GM12878 (cell line): ENCODE results near the gene RIMS1. TPM values are rescaled to one million over a fixed set of nuclear protein-coding genes. Genes with fewer than 3 reads are reported as not detected.

ENCODE experiments used
- ATAC-seq: fragments of 200-7000 bp; cut with Tn5 transposase; 3 replicates; pipeline ENCODE4 v1.9.1; 2020; ENCODE audit warnings: mild to moderate bottlenecking, moderate library complexity
- BruUV-seq: library from RNA; stranded (reverse); fragments of 400-500 nt; replicated peaks from 2 replicates; lab custom pipeline; 2021; lab: Mats Ljungman, UMichigan
- CTCF ChIA-PET: fragments of 300-600 bp; sonication (Branson Sonifier 250); formaldehyde crosslinking; extraction: SDS; loops from one replicate; lab custom pipeline; 2021; ENCODE audit warnings: inconsistent platforms; lab: Yijun Ruan, JAX
- POLR2A ChIA-PET: fragments of 350-600 bp; formaldehyde crosslinking; extraction: SDS; loops from one replicate; lab custom pipeline; 2021; ENCODE audit warnings: inconsistent platforms; lab: Charles Lee
- RAD21 ChIA-PET: fragments of 300-600 bp; sonication (Branson Sonifier 250); formaldehyde crosslinking; loops from one replicate; lab custom pipeline; 2023; ENCODE audit warnings: antibody characterized with exemption; ENCODE audit not compliant: unreplicated experiment; lab: Charles Lee
- SMC1A ChIA-PET: fragments of 300-600 bp; sonication (Branson Sonifier 250); formaldehyde crosslinking; loops from one replicate; lab custom pipeline; 2023; ENCODE audit not compliant: unreplicated experiment, uncharacterized antibody; lab: Charles Lee
- DNase-seq: peaks from one replicate; pipeline ENCODE4 v3.0.0-alpha.2; 2011; ENCODE audit warnings: low read depth, low spot score
- FAIRE-seq: peaks from 3 replicates; lab custom pipeline; 2011; peaks lifted over from hg19 to GRCh38; lab: Jason Lieb, UNC
- H2AFZ ChIP-seq: 2 replicates; pipeline ENCODE4 v1.6.0; 2011; ENCODE audit warnings: low read depth, low read length, control low read depth; ENCODE audit not compliant: control insufficient read depth
- H3K27ac ChIP-seq: 2 replicates; pipeline ENCODE4 v1.5.1; 2011; ENCODE audit warnings: control low read depth; ENCODE audit not compliant: control insufficient read depth, insufficient read depth
- H3K27me3 ChIP-seq, 2 experiments: replicated peaks in 1 of 2; 2 replicates each; pipeline versions ENCODE4 v1.6.0 to v1.6.1; 2011; ENCODE audit warnings: low read length in 1 of 2; ENCODE audit not compliant: control insufficient read depth in 2 of 2, insufficient read depth in 2 of 2
- H3K36me3 ChIP-seq, 2 experiments: 2 replicates each; pipeline ENCODE4 v1.5.1; 2011; ENCODE audit warnings: low read length in 1 of 2; ENCODE audit not compliant: control insufficient read depth in 2 of 2, insufficient read depth in 2 of 2
- H3K4me1 ChIP-seq: 2 replicates; pipeline ENCODE4 v1.6.1; 2011; ENCODE audit warnings: mild to moderate bottlenecking, low read length, moderate library complexity, mixed read lengths; ENCODE audit not compliant: control insufficient read depth, insufficient read depth
- H3K4me2 ChIP-seq: 2 replicates; pipeline ENCODE4 v1.6.0; 2011; ENCODE audit warnings: control low read depth; ENCODE audit not compliant: control insufficient read depth, insufficient read depth
- H3K4me3 ChIP-seq: fragments of 200-600 bp; sonication (generic); 2 replicates; pipeline ENCODE4 v1.5.1; 2016
- H3K79me2 ChIP-seq: 2 replicates; pipeline ENCODE4 v1.6.0; 2011; ENCODE audit warnings: low read length; ENCODE audit not compliant: control insufficient read depth, insufficient read depth
- H3K9ac ChIP-seq: 2 replicates; pipeline ENCODE4 v1.8.0; 2011; ENCODE audit warnings: low read length, control low read depth, mixed read lengths; ENCODE audit not compliant: control insufficient read depth, insufficient read depth
- H3K9me3 ChIP-seq: replicated peaks from 3 replicates; pipeline ENCODE4 v1.5.1; 2011; ENCODE audit warnings: mild to moderate bottlenecking, low read length; ENCODE audit not compliant: control insufficient read depth, insufficient read depth
- H4K20me1 ChIP-seq: 2 replicates; pipeline ENCODE4 v1.6.0; 2011; ENCODE audit not compliant: control insufficient read depth, insufficient read depth
- BHLHE40 ChIP-seq, 2 experiments: fragments of 450-650 bp in 1 of 2; IDR thresholded peaks; 2 replicates each; pipeline ENCODE4 v1.6.1; 2011 to 2017; ENCODE audit warnings: low read depth in 2 of 2, borderline replicate concordance in 1 of 2, improper control_type of control experiment in 1 of 2, low read length in 1 of 2, mild to moderate bottlenecking in 1 of 2
- MYC ChIP-seq: IDR thresholded peaks from 2 replicates; pipeline ENCODE4 v1.6.1; 2011; ENCODE audit warnings: mild to moderate bottlenecking, low read length, moderate library complexity, inconsistent platforms; ENCODE audit not compliant: insufficient read depth, insufficient replicate concordance, insufficient read length, severe bottlenecking
- NRF1 ChIP-seq: conservative IDR thresholded peaks from 2 replicates; pipeline ENCODE4 v1.6.1; 2011; ENCODE audit warnings: mild to moderate bottlenecking, low read depth, low read length, improper control_type of control experiment
- SP1 ChIP-seq: IDR thresholded peaks from one replicate; pipeline ENCODE4 v1.6.1; 2011; ENCODE audit warnings: low read depth, low read length
- SUZ12 ChIP-seq: fragments of 200-600 bp; sonication (generic); IDR thresholded peaks from one replicate; pipeline ENCODE4 v1.6.1; 2018; ENCODE audit warnings: antibody characterized with exemption, mild to moderate bottlenecking; ENCODE audit not compliant: unreplicated experiment
- TCF3 ChIP-seq: IDR thresholded peaks from 2 replicates; pipeline ENCODE4 v1.6.1; 2012; ENCODE audit warnings: low read depth, mild to moderate bottlenecking, low read length, borderline replicate concordance; ENCODE audit not compliant: insufficient read depth
- ZNF384 ChIP-seq: IDR thresholded peaks from 2 replicates; pipeline ENCODE4 v1.6.1; 2012; ENCODE audit warnings: low read depth, mild to moderate bottlenecking, low read length, improper control_type of control experiment, borderline replicate concordance
- WGBS: methylation state at CpG from one replicate; pipeline ENCODE4 v1.1.6; 2016; ENCODE audit warnings: low lambda C conversion rate; ENCODE audit not compliant: insufficient replicate concordance, insufficient coverage; ENCODE audit errors: missing lambda C conversion rate; 5-methylcytosine and 5-hydroxymethylcytosine counted together
- in situ Hi-C: fragments of 300-500 bp; cut with MboI; formaldehyde crosslinking; loops from 9 replicates; pipeline ENCODE4 v1.14.3; 2018; ENCODE audit warnings: mixed read lengths
- intact Hi-C: fragments of 100-400 bp; cut with micrococcal nuclease; formaldehyde crosslinking; loops from one replicate; pipeline ENCODE4 v1.14.2; 2022; ENCODE audit not compliant: unreplicated experiment
- polyA plus RNA-seq, 11 experiments: library from polyadenylated mRNA; depleted of rRNA in 4 of 11; unstranded in 6 of 11; stranded (reverse) in 5 of 11; fragments of >200 nt; fragmentation: Nextera tagmentation in 4 of 11; fragmentation: Illumina TruSeq in 1 of 11; extraction: Ambion mirVana in 4 of 11; extraction: Trizol in 1 of 11; gene quantifications; 1 replicate in 1 of 11; 2 replicates in 10 of 11; pipeline versions ENCODE4 v1.2.1 to v1.2.3, GENCODE V29; 2011 to 2016; ENCODE audit warnings: inconsistent platforms in 2 of 11, missing spikeins in 2 of 11, low read depth in 1 of 11
- total RNA-seq, 4 experiments: library from RNA; depleted of rRNA in 3 of 4; stranded (reverse); fragments of >200 nt in 3 of 4; fragmentation: Illumina TruSeq in 1 of 4; extraction: Trizol in 1 of 4; gene quantifications; 2 replicates each; pipeline versions ENCODE4 v1.2.1 to v1.2.3, GENCODE V29; 2013 to 2021

Gene RIMS1
- total and polyA plus RNA-seq, 10 of the 15 experiments (the other 5 are each of a cell fraction or from before 2014, with no cell fraction given): 0.05 to 0.76 (median 0.23) TPM

DNA sequence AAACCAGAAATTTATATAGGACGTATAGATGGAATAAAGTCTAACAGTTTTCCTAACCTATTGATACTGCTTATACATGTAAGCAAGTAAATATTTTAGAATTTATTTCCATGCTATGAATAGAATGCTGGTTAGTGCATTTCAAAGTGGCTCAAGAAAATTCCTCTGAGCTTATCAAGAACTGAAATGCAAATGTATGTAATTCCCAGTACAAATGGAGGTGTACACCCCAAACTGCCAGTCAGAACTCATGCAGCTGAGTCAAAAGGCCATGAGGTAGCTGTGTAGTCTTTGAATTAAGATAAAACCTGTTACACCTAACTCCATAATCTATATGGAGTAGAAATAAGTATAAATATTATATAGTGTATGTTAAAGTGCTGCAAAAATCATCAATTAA, 503.3 kb downstream of the RIMS1 start:
- FAIRE-seq: no peak

DNA sequence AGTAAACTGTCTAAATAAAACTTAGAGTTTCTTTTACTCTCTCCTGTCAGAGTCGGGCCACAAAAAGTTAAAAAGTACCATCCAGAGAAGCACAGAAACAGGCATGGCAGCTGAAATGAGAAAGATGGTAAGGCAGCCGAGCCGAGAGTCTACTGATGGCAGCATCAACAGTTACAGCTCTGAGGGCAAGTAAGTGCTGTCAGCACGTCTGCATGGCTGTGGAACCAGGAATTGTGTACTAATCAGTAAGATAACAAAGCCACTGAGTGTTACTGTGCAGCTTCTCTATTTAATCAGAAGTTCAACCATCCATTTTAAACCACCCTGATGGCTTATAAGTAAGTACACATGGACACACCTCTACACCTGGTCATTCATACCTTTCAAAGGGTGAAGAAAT, 504.2 kb downstream of the RIMS1 start:
- Histone ChIP-seq H2AFZ (no peak overlapping the region), H3K4me3 (no peak overlapping the region), H3K27me3 (no peaks in the 10 kb centered on the region), H4K20me1 (no peaks in the 10 kb centered on the region), H3K9me3 (no peaks in the 10 kb centered on the region), H3K9ac (no peak overlapping the region), H3K79me2 (no peaks in the 10 kb centered on the region), H3K4me2 (no peak overlapping the region), H3K36me3 (no peaks in the 10 kb centered on the region), H3K27ac (no peak overlapping the region), H3K4me1 (no peaks in the 10 kb centered on the region)
- FAIRE-seq: no peak
- ChIA-PET POLR2A (interaction anchor here (0.6 kb wide), 1 partner anchor 14 kb away, joined by 3 read pairs; no protein-coding TSS in a partner anchor), CTCF (interaction anchor here (0.7 to 1.9 kb wide), 2 partner anchors 21 to 773 kb away, joined by 3 to 5 read pairs; no protein-coding TSS in a partner anchor), RAD21 (no interaction called here), SMC1A (no interaction called here)
- no TSS peak for BruUV-seq
- no peak for ATAC-seq
- no peak for DNase-seq
- in situ Hi-C loops (no loop called here), intact Hi-C loops (no loop called here)
- 69% methylated on average over 4 of the region's 4 CpGs for WGBS
- TF ChIP-seq MYC: no peak

More for the DNA sequence above, 503.3 kb downstream of the RIMS1 start:
- CTCF ChIA-PET: interaction anchor here (1.9 kb wide), 1 partner anchor 22 kb away, joined by 5 read pairs; no protein-coding TSS in a partner anchor
- 96% methylated on average over 1 of the region's 1 CpG for WGBS
- Histone ChIP-seq H3K4me2 (no peak overlapping the region), H3K9ac (no peak overlapping the region), H3K4me3 (no peak overlapping the region), H2AFZ (no peak overlapping the region), H3K4me1 (no peaks in the 10 kb centered on the region), H3K27me3 (no peaks in the 10 kb centered on the region), H3K9me3 (no peaks in the 10 kb centered on the region), H3K27ac (no peak overlapping the region), H3K79me2 (no peaks in the 10 kb centered on the region), H4K20me1 (no peaks in the 10 kb centered on the region), H3K36me3 (no peaks in the 10 kb centered on the region)
- POLR2A ChIA-PET: no interaction called here
- TF ChIP-seq SUZ12: no peak
- TF ChIP-seq BHLHE40 (IDR thresholded peaks at IDR 0.05; ENCODE audit: borderline replicate concordance in 1 of 2, low read depth in 2 of 2, low read length in 1 of 2): no peak
- TF ChIP-seq NRF1: no peak
- TF ChIP-seq ZNF384: no peak
- TF ChIP-seq SP1: no peak
- no peak for TF ChIP-seq TCF3
- in situ Hi-C loops (no loop called here), intact Hi-C loops (no loop called here)
- DNase-seq: no peak
- RAD21 ChIA-PET: no interaction called here
- ATAC-seq: no peak
- BruUV-seq: no TSS peak
- SMC1A ChIA-PET: no interaction called here
